ENCODE results near the gene CHCHD3.

GRCh38 chr7:132881317-132881716 is 200.6 kb downstream of the CHCHD3 start:
- TF ChIP-seq MAZ (IDR thresholded peaks at IDR 0.05; ENCODE audit: borderline replicate concordance, low read depth, low read length): no peak
- no peak for TF ChIP-seq ZC3H11A (IDR thresholded peaks at IDR 0.05)
- no peak for TF ChIP-seq CTCF (IDR thresholded peaks at IDR 0.05)
- TF ChIP-seq HMGXB4 (CRISPR knock-in tag; IDR thresholded peaks at IDR 0.05; ENCODE audit: borderline replicate concordance): no peak
- TF ChIP-seq TP53 (CRISPR knock-in tag; IDR thresholded peaks at IDR 0.05): no peak
- no peak for TF ChIP-seq CHD2 (IDR thresholded peaks at IDR 0.05; ENCODE audit: low read length, partially characterized antibody)
- no peak for TF ChIP-seq ESRRA (IDR thresholded peaks at IDR 0.05; ENCODE audit: borderline replicate concordance, low read length)
- TF ChIP-seq SMC3 (IDR thresholded peaks at IDR 0.05): no peak
- no peak for TF ChIP-seq POLR2A (IDR thresholded peaks at IDR 0.05; ENCODE audit: low read length)
- no peak for TF ChIP-seq JUN (IDR thresholded peaks at IDR 0.05)
